CD14-positive monocyte (primary cell): ENCODE results near the gene PLA2G2E. TPM values are rescaled to one million over a fixed set of nuclear protein-coding genes. Genes with fewer than 3 reads are reported as not detected.

Experiments
- DNase-seq, 3 donors: peaks; one replicate each; pipeline ENCODE4 v3.0.0-alpha.2; 2011 to 2022
- H2AFZ ChIP-seq: 2 replicates; pipeline ENCODE4 v1.6.0; 2012; ENCODE audit warnings: mild to moderate bottlenecking, low read depth, low read length, inconsistent platforms; ENCODE audit not compliant: insufficient read depth, poor library complexity, severe bottlenecking
- H3K27ac ChIP-seq, 2 donors: 1 replicate in 1 of 2; 2 replicates in 1 of 2; pipeline ENCODE4 v1.5.1; 2012 to 2013; ENCODE audit warnings: low read length in 2 of 2, control low read depth in 1 of 2, inconsistent platforms in 1 of 2, low read depth in 1 of 2, mild to moderate bottlenecking in 1 of 2
- H3K27me3 ChIP-seq, 2 donors: one replicate each; pipeline versions ENCODE4 v1.6.0 to v1.6.1; 2011 to 2013; ENCODE audit warnings: low read length in 2 of 2; ENCODE audit not compliant: control insufficient read depth in 2 of 2, insufficient read depth in 2 of 2
- H3K36me3 ChIP-seq, 2 donors: replicated peaks in 1 of 2; 1 replicate in 1 of 2; 2 replicates in 1 of 2; pipeline versions ENCODE4 v1.5.1 to v1.6.1; 2012 to 2013; ENCODE audit warnings: low read length in 2 of 2, control low read depth in 1 of 2, inconsistent platforms in 1 of 2, mild to moderate bottlenecking in 1 of 2; ENCODE audit not compliant: insufficient read depth in 2 of 2, control insufficient read depth in 1 of 2
- H3K4me1 ChIP-seq, 2 donors: 1 replicate in 1 of 2; 2 replicates in 1 of 2; pipeline versions ENCODE4 v1.5.1 to v1.6.1; 2012 to 2013; ENCODE audit warnings: low read length in 2 of 2, control low read depth in 1 of 2, inconsistent platforms in 1 of 2, mild to moderate bottlenecking in 1 of 2, moderate library complexity in 1 of 2; ENCODE audit not compliant: insufficient read depth in 2 of 2, control insufficient read depth in 1 of 2
- H3K4me2 ChIP-seq: replicated peaks from 2 replicates; pipeline ENCODE3; 2012; ENCODE audit warnings: low read length, moderate library complexity, mild to moderate bottlenecking; ENCODE audit not compliant: poor library complexity, severe bottlenecking; ENCODE audit errors: extremely low read depth
- H3K4me3 ChIP-seq, 3 experiments: fragments of 200-600 bp in 1 of 3; sonication (generic) in 1 of 3; replicated peaks in 1 of 3; 1 replicate in 2 of 3; 2 replicates in 1 of 3; pipeline ENCODE4 v1.5.1; 2011 to 2013; ENCODE audit warnings: low read length in 3 of 3, mild to moderate bottlenecking in 3 of 3, control low read depth in 2 of 3, low read depth in 2 of 3, inconsistent platforms in 1 of 3, moderate library complexity in 1 of 3
- H3K79me2 ChIP-seq: 2 replicates; pipeline ENCODE4 v1.6.0; 2012; ENCODE audit warnings: mild to moderate bottlenecking, control low read depth, inconsistent platforms, low read length, moderate library complexity; ENCODE audit not compliant: insufficient read depth
- H3K9ac ChIP-seq: 2 replicates; pipeline ENCODE4 v1.6.0; 2017; ENCODE audit warnings: low read length, mild to moderate bottlenecking; ENCODE audit not compliant: insufficient read depth, poor library complexity, severe bottlenecking
- H3K9me3 ChIP-seq, 2 donors: replicated peaks in 1 of 2; 1 replicate in 1 of 2; 2 replicates in 1 of 2; pipeline versions ENCODE4 v1.5.1 to v1.6.1; 2012 to 2013; ENCODE audit warnings: low read length in 2 of 2, control low read depth in 1 of 2; ENCODE audit not compliant: control insufficient read depth in 1 of 2, insufficient read depth in 1 of 2
- H4K20me1 ChIP-seq: 2 replicates; pipeline ENCODE4 v1.6.0; 2012; ENCODE audit warnings: mild to moderate bottlenecking, low read length, control low read depth, moderate library complexity; ENCODE audit not compliant: insufficient read depth
- H3K27ac Mint-ChIP-seq, 7 donors: one replicate each; pipeline ENCODE4 v1.8.0; 2020; ENCODE audit warnings: mild to moderate bottlenecking in 7 of 7, mixed read lengths in 7 of 7, moderate library complexity in 6 of 7, inconsistent platforms in 2 of 7
- H3K27me3 Mint-ChIP-seq, 3 donors: one replicate each; pipeline ENCODE4 v1.8.0; 2021 to 2022; ENCODE audit warnings: low read depth in 3 of 3, mild to moderate bottlenecking in 3 of 3, mixed read lengths in 3 of 3, moderate library complexity in 3 of 3, inconsistent platforms in 1 of 3
- H3K36me3 Mint-ChIP-seq, 2 donors: one replicate each; pipeline ENCODE4 v1.8.0; 2020; ENCODE audit warnings: mixed read lengths in 2 of 2, inconsistent platforms in 1 of 2, mild to moderate bottlenecking in 1 of 2
- H3K4me1 Mint-ChIP-seq: one replicate; pipeline ENCODE4 v1.8.0; 2020; ENCODE audit warnings: mild to moderate bottlenecking, mixed read lengths
- H3K4me3 Mint-ChIP-seq, 2 donors: one replicate each; pipeline ENCODE4 v1.8.0; 2020; ENCODE audit warnings: mild to moderate bottlenecking in 2 of 2, mixed read lengths in 2 of 2, moderate library complexity in 1 of 2
- H3K9me3 Mint-ChIP-seq, 7 donors: one replicate each; pipeline ENCODE4 v1.8.0; 2020 to 2022; ENCODE audit warnings: mixed read lengths in 7 of 7, mild to moderate bottlenecking in 6 of 7, moderate library complexity in 6 of 7, inconsistent platforms in 2 of 7
- WGBS: methylation state at CpG from one replicate; pipeline ENCODE4 v1.1.5; 2013; ENCODE audit warnings: missing lambda C conversion rate; ENCODE audit not compliant: insufficient coverage; 5-methylcytosine and 5-hydroxymethylcytosine counted together
- intact Hi-C, 2 donors: fragments of 100-400 bp; cut with micrococcal nuclease; formaldehyde crosslinking; loops; one replicate each; pipeline versions ENCODE4 v1.15.0 to v1.15.1; 2023
- polyA plus RNA-seq, 3 donors: library from polyadenylated mRNA; depleted of rRNA in 1 of 3; unstranded in 2 of 3; stranded (reverse) in 1 of 3; fragments of 300-500 nt in 2 of 3; fragments of >200 nt in 1 of 3; fragmentation: Illumina TruSeq in 2 of 3; gene quantifications; 1 replicate in 2 of 3; 2 replicates in 1 of 3; pipeline ENCODE4 v1.2.3, GENCODE V29; 2012 to 2021
- TF ChIP-seq, protein P1 (sequence below): fragments of 200-600 bp; IDR thresholded peaks from one replicate; pipeline ENCODE4 v1.8.0; 2022; ENCODE audit warnings: antibody characterized with exemption, mild to moderate bottlenecking

PLA2G2E gene
- polyA plus RNA-seq, 3 donors: not detected

- Mint-ChIP-seq H3K27ac (no peak overlapping the region), H3K36me3 (no peaks in the 10 kb centered on the region), H3K4me3 (no peak overlapping the region), H3K27me3 (peaks cover 14 to 38% (median 23%) of the 10 kb centered on the region in 3 donors), H3K4me1 (peaks cover 4% of the 10 kb centered on the region), H3K9me3 (peaks cover 0 to 7% (median 3%) of the 10 kb centered on the region in 7 donors)
- no peaks in the 10 kb centered on the region for H3K79me2 ChIP-seq
- H3K9me3 ChIP-seq: no peaks in the 10 kb centered on the region
- H3K27ac ChIP-seq: no peak overlapping the region
- no peaks in the 10 kb centered on the region for H3K36me3 ChIP-seq
- no peak overlapping the region for H3K4me2 ChIP-seq
- no peaks in the 10 kb centered on the region for H4K20me1 ChIP-seq
- peaks cover 0 to 2% of the 10 kb centered on the region in 2 donors for H3K27me3 ChIP-seq
- WGBS: 78% methylated on average over 11 of the region's 16 CpGs
- no peak for DNase-seq
- no peak overlapping the region for H3K4me3 ChIP-seq
- no peak overlapping the region for H3K9ac ChIP-seq
- no peak overlapping the region for H2AFZ ChIP-seq
- intact Hi-C loops: no loop called here
- TF ChIP-seq, protein P1, sequence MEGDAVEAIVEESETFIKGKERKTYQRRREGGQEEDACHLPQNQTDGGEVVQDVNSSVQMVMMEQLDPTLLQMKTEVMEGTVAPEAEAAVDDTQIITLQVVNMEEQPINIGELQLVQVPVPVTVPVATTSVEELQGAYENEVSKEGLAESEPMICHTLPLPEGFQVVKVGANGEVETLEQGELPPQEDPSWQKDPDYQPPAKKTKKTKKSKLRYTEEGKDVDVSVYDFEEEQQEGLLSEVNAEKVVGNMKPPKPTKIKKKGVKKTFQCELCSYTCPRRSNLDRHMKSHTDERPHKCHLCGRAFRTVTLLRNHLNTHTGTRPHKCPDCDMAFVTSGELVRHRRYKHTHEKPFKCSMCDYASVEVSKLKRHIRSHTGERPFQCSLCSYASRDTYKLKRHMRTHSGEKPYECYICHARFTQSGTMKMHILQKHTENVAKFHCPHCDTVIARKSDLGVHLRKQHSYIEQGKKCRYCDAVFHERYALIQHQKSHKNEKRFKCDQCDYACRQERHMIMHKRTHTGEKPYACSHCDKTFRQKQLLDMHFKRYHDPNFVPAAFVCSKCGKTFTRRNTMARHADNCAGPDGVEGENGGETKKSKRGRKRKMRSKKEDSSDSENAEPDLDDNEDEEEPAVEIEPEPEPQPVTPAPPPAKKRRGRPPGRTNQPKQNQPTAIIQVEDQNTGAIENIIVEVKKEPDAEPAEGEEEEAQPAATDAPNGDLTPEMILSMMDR: no peak
- peaks cover 0 to 3% of the 10 kb centered on the region in 2 donors for H3K4me1 ChIP-seq
Measured at GRCh38 chr1:19877181-19877750, 46.2 kb downstream of the PLA2G2E start.

DNA sequence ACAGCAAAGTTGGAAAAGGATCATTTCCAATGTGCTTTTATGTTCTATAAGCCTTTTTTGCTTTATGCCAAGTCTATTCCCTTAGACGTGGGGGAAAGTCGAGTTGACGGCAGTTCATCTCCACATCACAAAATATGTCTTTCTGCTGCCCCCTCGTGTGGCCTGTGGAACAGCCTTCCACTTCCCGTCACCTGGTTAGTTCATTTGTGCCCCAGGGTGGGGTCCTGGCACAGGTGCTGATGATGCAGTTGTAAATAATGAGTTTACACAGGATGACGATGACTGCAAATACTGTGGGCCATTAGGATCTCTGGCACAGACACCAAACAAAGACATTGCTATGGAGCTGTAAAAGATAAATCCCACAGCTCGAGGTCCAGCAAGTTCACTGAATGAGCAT is 51.2 kb downstream of the PLA2G2E start:
- no peaks in the 10 kb centered on the region for H3K4me1 ChIP-seq
- no peaks in the 10 kb centered on the region for H3K36me3 ChIP-seq
- no peak overlapping the region for H3K27ac ChIP-seq
- TF ChIP-seq, protein P1: no peak
- H3K36me3 Mint-ChIP-seq: no peaks in the 10 kb centered on the region
- H3K27me3 Mint-ChIP-seq: peaks cover 24 to 45% (median 27%) of the 10 kb centered on the region in 3 donors
- H3K79me2 ChIP-seq: no peaks in the 10 kb centered on the region
- no peak overlapping the region for H3K9ac ChIP-seq
- H3K4me1 Mint-ChIP-seq: no peaks in the 10 kb centered on the region
- DNase-seq: no peak
- no peak overlapping the region for H3K4me3 Mint-ChIP-seq
- H3K27ac Mint-ChIP-seq: no peak overlapping the region
- no peaks in the 10 kb centered on the region for H3K9me3 ChIP-seq
- no peak overlapping the region for H3K4me3 ChIP-seq
- intact Hi-C loops: no loop called here
- WGBS: 79% methylated on average over 2 of the region's 7 CpGs
- no peaks in the 10 kb centered on the region for H4K20me1 ChIP-seq
- H2AFZ ChIP-seq: no peak overlapping the region
- no peak overlapping the region for H3K4me2 ChIP-seq
- peaks cover 0 to 7% (median 2%) of the 10 kb centered on the region in 7 donors for H3K9me3 Mint-ChIP-seq
- H3K27me3 ChIP-seq: peaks cover 7 to 11% of the 10 kb centered on the region in 2 donors

Other genes starting within 250 kb of the PLA2G2E start
- 10 to 100 TPM in 1 of 3 donors, 1 to 10 TPM in 2; 6.9 to 10.1 (median 7.9) TPM for gene TMCO4, start 123.7 kb downstream of the PLA2G2E start, polyA plus RNA-seq
- gene RNF186, start 108.3 kb downstream of the PLA2G2E start, polyA plus RNA-seq: not detected
- gene OTUD3, start 41.2 kb downstream of the PLA2G2E start, polyA plus RNA-seq: 1 to 10 TPM in 2 of 3 donors, under 1 TPM in 1; 0.05 to 3.8 (median 1.2) TPM
- not detected for gene PLA2G2A, start 56.0 kb upstream of the PLA2G2E start, polyA plus RNA-seq
- not detected for gene PLA2G5, start 146.6 kb upstream of the PLA2G2E start, polyA plus RNA-seq
- gene PLA2G2D, start 195.9 kb upstream of the PLA2G2E start, polyA plus RNA-seq: under 1 TPM in 2 of 3 donors, not detected in 1; 0.08 TPM
- gene PLA2G2F, start 215.7 kb upstream of the PLA2G2E start, polyA plus RNA-seq: not detected